ENCODE results near the gene MICU2.

DNA sequence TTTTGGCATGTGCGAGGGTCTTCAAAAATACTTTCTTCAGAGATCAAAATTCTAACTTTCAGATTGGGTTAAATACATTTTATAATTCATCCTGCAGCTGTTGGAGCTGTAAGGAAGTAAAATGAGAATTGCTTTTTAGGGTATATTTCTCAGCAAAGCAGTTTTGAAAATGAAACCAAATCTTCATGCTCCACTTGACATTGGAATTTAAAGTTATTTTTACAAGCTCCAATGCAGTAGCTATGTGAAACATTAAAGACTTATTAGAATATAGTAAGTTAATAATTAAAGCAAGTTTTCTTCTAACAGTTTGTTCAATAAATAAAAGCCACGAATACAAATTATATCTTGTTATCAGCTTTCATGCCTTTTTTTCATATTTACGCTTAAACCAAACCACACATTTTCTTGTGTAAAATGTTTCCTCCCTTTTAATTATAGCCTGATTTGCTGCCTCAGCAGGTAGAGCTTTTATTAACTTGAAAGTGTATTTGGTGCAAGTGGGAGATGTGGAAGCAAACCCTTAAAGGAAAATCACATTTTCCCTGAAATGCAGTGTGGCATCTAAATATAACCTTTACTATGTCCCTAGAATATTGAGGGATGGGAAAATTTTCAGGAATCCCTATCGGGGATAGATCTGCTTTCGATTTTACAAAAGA, 12.4 kb upstream of the MICU2 start:
- TF ChIP-seq, protein P1, sequence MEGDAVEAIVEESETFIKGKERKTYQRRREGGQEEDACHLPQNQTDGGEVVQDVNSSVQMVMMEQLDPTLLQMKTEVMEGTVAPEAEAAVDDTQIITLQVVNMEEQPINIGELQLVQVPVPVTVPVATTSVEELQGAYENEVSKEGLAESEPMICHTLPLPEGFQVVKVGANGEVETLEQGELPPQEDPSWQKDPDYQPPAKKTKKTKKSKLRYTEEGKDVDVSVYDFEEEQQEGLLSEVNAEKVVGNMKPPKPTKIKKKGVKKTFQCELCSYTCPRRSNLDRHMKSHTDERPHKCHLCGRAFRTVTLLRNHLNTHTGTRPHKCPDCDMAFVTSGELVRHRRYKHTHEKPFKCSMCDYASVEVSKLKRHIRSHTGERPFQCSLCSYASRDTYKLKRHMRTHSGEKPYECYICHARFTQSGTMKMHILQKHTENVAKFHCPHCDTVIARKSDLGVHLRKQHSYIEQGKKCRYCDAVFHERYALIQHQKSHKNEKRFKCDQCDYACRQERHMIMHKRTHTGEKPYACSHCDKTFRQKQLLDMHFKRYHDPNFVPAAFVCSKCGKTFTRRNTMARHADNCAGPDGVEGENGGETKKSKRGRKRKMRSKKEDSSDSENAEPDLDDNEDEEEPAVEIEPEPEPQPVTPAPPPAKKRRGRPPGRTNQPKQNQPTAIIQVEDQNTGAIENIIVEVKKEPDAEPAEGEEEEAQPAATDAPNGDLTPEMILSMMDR (IDR thresholded peaks at IDR 0.05) = no peak
- no peak for TF ChIP-seq POLR2A (IDR thresholded peaks at IDR 0.05)
- TF ChIP-seq POLR2AphosphoS5 (IDR thresholded peaks at IDR 0.05; ENCODE audit: insufficient read depth in 1 of 2, low read depth in 1 of 2) = no peak
